SIG-M5 (cell line): ENCODE data around the gene DEFB119.
"Not testable (repeated sequence)": the region's sequence is repeated elsewhere in the genome, so short reads cannot be mapped to it uniquely, and the experiment has no call there.

Experiments
- DNase-seq: peaks from one replicate; lab custom pipeline; 2025; lab: John Stamatoyannopoulos, UW

The DEFB119 gene

GRCh38 chr20:31390490-31390889, at the start of gene DEFB119:
TSS of gene DEFB119 (minus strand) at chr20:31390590. CDS start at chr20:31390483, 107 bp downstream.
- DNase-seq = no peak

GRCh38 chr20:31430568-31431115, 40.3 kb upstream of the DEFB119 start:
- DNase-seq = no peak

DNA sequence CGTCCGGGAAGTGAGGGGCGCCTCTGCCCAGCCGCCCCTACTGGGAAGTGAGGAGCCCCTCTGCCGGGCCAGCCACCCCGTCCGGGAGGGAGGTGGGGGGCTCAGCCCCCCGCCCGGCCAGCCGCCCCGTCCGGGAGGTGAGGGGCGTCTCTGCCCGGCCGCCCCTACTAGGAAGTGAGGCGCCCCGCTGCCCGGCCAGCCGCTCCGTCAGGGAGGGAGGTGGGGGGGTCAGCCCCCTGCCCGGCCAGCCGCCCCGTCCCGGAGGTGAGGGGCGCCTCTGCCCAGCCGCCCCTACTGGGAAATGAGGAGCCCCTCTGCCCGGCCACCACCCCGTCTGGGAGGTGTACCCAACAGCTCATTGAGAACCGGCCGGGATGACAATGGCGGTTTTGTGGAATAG, 37.2 kb upstream of the DEFB119 start:
- not testable (repeated sequence) for DNase-seq

GRCh38 chr20:31426891-31427551, 36.6 kb upstream of the DEFB119 start:
- not testable (repeated sequence) for DNase-seq

DNA sequence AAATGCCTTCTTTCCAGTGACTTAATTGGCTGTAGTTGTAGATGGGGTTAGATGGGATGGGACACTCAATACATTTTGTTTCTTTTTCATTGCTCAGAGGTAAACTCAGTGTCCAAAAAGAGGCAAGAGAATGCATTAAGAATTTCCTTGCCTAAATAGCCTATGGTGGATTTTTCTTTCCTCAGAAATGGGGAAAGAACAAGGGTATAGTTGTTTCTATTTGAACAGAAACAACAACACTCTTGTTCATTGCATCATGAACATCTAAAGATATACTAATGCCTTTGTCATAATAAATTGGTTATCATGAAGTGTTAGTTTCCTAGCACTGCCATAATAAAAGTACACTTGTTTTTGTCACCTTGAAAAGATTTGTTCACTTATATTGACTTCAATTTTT, 35.4 kb upstream of the DEFB119 start:
- no peak for DNase-seq

- no peak for DNase-seq
Measured at GRCh38 chr20:31418307-31418706, 27.9 kb upstream of the DEFB119 start.

DNA sequence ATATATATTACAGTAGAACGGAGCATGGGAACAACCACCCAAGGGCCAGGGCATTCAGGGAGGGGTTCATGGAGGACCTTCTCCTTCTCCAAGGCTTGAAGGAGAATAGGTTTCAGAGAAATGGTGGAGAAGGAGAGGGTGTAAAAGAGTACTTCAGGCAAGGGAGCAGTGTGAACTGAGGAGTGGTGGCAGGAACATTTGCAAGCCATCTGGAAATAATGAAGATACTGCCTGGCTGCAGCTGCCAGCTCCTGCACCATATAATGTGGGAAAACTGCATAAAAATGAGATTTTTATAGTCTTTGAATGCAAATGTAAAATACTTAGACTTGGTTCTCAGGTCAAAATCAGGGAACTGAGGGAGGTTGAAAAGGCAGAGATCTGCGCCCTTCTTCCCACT, 25.3 kb upstream of the DEFB119 start:
- DNase-seq = no peak

DNA sequence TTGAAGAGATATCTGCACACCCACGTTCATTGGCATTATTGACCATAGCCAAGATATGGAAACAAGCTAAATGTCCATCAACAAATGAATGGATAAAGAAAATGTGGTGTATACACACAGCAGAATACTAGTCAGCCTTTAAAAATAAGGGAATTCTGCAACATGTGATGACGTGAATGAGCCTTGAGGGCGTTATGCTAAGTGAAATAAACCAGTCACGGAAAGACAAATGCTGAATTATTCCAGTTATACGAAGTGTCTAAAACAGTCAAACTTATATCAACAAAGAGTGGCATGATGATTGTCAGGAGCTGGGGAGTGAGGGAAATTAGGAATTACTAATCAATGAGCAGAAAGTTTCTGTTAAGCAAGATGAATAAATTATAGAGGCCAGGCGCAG, 24.0 kb upstream of the DEFB119 start:
- DNase-seq = no peak

DNA sequence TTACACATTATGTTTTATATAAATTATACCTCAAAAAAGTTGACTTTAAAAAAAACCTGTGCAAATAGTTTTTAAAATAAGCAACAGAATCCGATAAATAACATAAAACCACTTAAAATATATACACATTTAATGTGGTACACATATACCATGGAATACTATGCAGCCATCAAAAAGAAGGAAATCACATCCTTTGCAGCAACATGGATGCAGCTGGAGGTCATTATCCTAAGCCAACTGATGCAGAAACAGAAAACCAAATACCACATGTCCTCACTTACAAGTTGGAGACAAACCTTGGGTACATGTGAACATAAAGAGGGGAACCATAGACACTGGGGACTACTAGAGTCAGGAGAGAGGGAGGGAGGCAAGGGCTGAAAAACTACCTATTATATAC, 19.6 kb upstream of the DEFB119 start:
- no peak for DNase-seq

- no peak for DNase-seq
Measured at GRCh38 chr20:31406115-31406514, 15.7 kb upstream of the DEFB119 start, which contains the start of gene DEFB121. TSS of gene DEFB121 (minus strand) at chr20:31406215. CDS start at chr20:31406152, 63 bp downstream.

GRCh38 chr20:31403886-31404285, 13.5 kb upstream of the DEFB119 start:
- DNase-seq = no peak

- no peak for DNase-seq
Measured at GRCh38 chr20:31394900-31395299, 4.5 kb upstream of the DEFB119 start.

DNA sequence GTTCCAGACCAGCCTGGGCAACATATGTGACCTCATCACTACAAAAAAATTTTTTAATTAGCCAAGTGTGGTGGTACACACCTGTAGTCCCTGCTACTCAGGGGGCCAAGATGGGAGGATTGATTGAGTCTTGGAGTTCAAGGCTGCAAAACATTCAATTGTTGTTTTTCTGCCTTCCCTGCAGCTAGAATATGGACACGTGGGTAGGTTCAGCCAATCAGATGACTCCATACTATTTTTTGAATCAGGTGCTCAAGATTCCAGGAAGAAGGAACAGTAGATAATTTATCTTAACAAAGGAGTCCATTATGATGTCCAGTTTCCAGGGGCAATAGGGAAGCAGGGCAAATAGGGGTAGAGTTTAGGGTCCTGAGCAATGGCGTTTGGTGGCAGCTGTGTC, 2.4 kb upstream of the DEFB119 start:
- no peak for DNase-seq

- DNase-seq = no peak
Measured at GRCh38 chr20:31374346-31374745, 16.0 kb downstream of the DEFB119 start.

GRCh38 chr20:31368301-31368700, 22.1 kb downstream of the DEFB119 start, which contains the start of gene DEFB118:
TSS of gene DEFB118 (plus strand) at chr20:31368601. CDS start at chr20:31368651, 50 bp downstream.
- DNase-seq = no peak

GRCh38 chr20:31364272-31364671, 26.1 kb downstream of the DEFB119 start:
- not testable (repeated sequence) for DNase-seq

- no peak for DNase-seq
Measured at GRCh38 chr20:31363295-31363694, 27.1 kb downstream of the DEFB119 start.

DNA sequence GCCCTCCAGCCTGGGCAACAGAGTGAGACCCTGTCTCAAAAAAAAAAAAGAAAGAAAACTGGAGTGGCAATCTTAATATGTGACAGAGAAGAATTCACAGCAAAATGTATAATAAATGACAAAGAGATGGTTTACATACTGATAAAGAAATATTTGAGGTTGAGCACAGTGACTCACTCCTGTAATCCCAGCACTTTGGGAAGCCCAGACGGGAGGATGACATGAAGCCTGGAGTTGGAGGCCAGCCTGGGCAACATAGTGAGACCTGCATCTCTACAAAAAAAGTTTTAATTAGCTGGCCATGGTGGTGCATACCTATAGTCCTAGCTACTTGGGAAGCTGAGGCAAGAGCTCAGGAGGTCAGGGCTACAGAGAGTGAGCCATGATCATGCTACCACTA, 34.4 kb downstream of the DEFB119 start:
- no peak for DNase-seq

DNA sequence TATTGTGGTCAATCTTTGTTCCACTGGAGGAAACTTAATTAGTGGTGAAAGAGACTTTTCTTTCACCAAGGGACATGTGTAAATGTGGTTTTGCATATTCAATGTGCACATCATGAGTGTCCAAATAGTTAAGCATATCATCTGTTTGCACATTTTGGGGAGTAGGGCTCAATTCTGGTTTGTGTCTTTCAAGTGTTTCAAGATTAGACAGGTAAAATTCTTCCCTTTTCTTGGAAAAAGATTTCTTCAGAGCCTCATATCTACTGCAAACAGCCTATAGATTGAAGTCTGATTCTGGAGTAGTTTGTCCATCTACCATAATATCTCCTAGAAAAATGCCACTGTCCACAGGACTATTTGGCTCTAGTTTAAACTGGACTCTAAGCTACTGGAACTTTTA, 48.9 kb downstream of the DEFB119 start:
- no peak for DNase-seq

- no peak for DNase-seq
Measured at GRCh38 chr20:31330893-31331292, 59.5 kb downstream of the DEFB119 start.
